Measurements from ENCODE around the gene MORF4L1.

DNA sequence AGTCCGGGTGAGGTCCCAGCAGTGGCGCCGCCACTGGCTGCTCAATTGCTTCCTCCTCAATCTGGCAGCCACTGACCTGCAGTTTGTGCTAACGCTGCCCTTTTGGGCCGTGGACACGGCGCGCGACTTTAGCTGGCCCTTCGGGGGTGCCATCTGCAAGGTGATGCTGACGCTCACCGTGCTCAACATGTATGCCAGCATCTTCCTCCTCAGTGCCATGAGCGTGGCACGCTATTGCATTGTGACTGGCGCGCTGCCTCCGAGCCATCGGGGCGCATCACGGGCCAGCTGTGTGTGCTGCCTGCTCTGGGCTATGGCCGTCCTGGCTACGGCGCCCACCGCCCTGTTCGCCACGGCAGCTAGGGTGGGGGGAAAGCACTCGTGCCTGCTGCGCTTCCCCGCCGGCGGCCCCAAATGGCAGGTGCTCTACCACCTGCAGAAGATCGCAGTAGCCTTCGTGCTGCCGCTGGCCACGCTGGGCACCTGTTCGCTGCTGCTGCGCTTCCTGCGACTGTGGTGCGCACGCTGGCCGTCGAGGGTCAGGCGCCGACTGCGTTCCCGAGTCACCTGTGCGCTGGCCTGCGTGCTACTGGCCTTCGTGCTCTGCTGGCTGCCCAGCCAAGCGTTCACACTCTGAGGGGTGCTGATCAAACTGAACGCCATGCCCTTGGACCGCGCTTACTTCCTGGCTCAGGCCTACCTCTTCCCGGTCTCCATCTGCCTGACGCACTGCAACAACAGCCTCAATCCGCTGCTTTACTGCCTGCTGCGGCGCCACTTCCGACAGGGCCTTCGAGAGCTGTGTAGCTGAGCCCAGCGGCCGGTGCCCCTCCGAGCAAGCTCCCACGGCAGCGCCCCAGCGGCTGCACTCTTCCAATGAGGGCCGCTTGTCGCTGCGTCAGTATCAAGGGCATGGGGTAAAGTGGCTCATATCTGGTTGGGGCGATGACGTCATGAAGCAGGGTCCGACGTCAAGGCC lies 41.2 kb upstream of the MORF4L1 start:
- TF ChIP-seq, protein P1, sequence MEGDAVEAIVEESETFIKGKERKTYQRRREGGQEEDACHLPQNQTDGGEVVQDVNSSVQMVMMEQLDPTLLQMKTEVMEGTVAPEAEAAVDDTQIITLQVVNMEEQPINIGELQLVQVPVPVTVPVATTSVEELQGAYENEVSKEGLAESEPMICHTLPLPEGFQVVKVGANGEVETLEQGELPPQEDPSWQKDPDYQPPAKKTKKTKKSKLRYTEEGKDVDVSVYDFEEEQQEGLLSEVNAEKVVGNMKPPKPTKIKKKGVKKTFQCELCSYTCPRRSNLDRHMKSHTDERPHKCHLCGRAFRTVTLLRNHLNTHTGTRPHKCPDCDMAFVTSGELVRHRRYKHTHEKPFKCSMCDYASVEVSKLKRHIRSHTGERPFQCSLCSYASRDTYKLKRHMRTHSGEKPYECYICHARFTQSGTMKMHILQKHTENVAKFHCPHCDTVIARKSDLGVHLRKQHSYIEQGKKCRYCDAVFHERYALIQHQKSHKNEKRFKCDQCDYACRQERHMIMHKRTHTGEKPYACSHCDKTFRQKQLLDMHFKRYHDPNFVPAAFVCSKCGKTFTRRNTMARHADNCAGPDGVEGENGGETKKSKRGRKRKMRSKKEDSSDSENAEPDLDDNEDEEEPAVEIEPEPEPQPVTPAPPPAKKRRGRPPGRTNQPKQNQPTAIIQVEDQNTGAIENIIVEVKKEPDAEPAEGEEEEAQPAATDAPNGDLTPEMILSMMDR (IDR thresholded peaks at IDR 0.05) = no peak
- TF ChIP-seq POLR2A (IDR thresholded peaks at IDR 0.05) = no peak
- no peak for TF ChIP-seq POLR2AphosphoS5 (IDR thresholded peaks at IDR 0.05)

Measured in prostate gland (tissue), 2 donors.